Adrenal gland (tissue), 12 donors: ENCODE data around the gene TRAPPC2L. TPM values are rescaled to one million over a fixed set of nuclear protein-coding genes. Genes with fewer than 3 reads are reported as not detected.

Experiments
- DNase-seq, 7 donors: peaks; one replicate each; pipeline ENCODE4 v3.0.0-alpha.2; 2019 to 2020
- H3K27ac ChIP-seq, 5 donors: fragments of 200-600 bp; sonication (generic) in 4 of 5; 1 replicate in 3 of 5; 2 replicates in 2 of 5; pipeline versions ENCODE4 v1.5.1 to v1.8.0; 2016 to 2020; ENCODE audit warnings: mild to moderate bottlenecking in 1 of 5
- H3K27me3 ChIP-seq: fragments of 200-600 bp; 2 replicates; pipeline ENCODE4 v1.8.0; 2021
- H3K36me3 ChIP-seq, 2 donors: fragments of 200-600 bp; replicated peaks in 1 of 2; 1 replicate in 1 of 2; 2 replicates in 1 of 2; pipeline versions ENCODE4 v1.5.1 to v1.8.0; 2018 to 2022
- H3K4me1 ChIP-seq, 2 donors: fragments of 200-600 bp; replicated peaks in 1 of 2; 1 replicate in 1 of 2; 2 replicates in 1 of 2; pipeline versions ENCODE4 v1.5.1 to v1.8.0; 2018 to 2021
- H3K4me3 ChIP-seq, 4 donors: fragments of 200-600 bp; sonication (generic) in 3 of 4; one replicate each; pipeline ENCODE4 v1.5.1; 2016 to 2018
- H3K9me3 ChIP-seq, 3 donors: fragments of 200-600 bp; sonication (generic) in 1 of 3; replicated peaks in 1 of 3; 1 replicate in 2 of 3; 2 replicates in 1 of 3; pipeline versions ENCODE4 v1.5.1 to v1.8.0; 2016 to 2021
- CTCF ChIP-seq, 6 experiments: fragments of 450-650 bp in 4 of 6; fragments of 200-600 bp in 2 of 6; sonication (generic) in 1 of 6; IDR thresholded peaks; 1 replicate in 5 of 6; 2 replicates in 1 of 6; pipeline versions ENCODE4 v1.5.1 to v1.8.0; 2016 to 2021; ENCODE audit warnings: antibody characterized with exemption in 6 of 6, mild to moderate bottlenecking in 2 of 6, moderate library complexity in 1 of 6
- POLR2A ChIP-seq, 2 donors: fragments of 450-650 bp; IDR thresholded peaks; one replicate each; pipeline ENCODE4 v1.6.1; 2017; ENCODE audit warnings: antibody characterized with exemption in 2 of 2, mild to moderate bottlenecking in 2 of 2, moderate library complexity in 1 of 2
- WGBS, 4 donors: extraction: QIAGEN DNeasy Blood & Tissue Kit in 2 of 4; methylation state at CpG; one replicate each; pipeline versions ENCODE4 v1.1.5 to v1.1.7; 2013 to 2017; 5-methylcytosine and 5-hydroxymethylcytosine counted together
- intact Hi-C, 2 donors: fragments of 100-400 bp; cut with DNase I; formaldehyde crosslinking; loops; one replicate each; pipeline versions ENCODE4 v1.14.1 to v1.15.0; 2022 to 2023
- polyA plus RNA-seq, 3 donors: library from polyadenylated mRNA; stranded (reverse); fragments of 200-250 nt in 2 of 3; fragments of 350-450 nt in 1 of 3; fragmentation: Illumina TruSeq in 1 of 3; extraction: RNeasy Lipid Tissue Mini Kit (QIAGEN cat#74804) in 1 of 3; gene quantifications; one replicate each; pipeline ENCODE4 v1.2.3, GENCODE V29; 2013 to 2014
- total RNA-seq, 9 donors: library from RNA; depleted of rRNA in 4 of 9; stranded (reverse); fragments of >200 nt in 4 of 9; fragments of 120-200 nt in 1 of 9; fragmentation: NEBNext Ultra II Directional in 1 of 9; extraction: Animal tissue kit (Norgen Biotek cat#: 25700) in 1 of 9; gene quantifications; one replicate each; pipeline versions ENCODE4 v1.1.0 to v1.2.4, GENCODE V29; 2013 to 2023
- donor health status: healthy with polysubstance abuse.
- donor health status: Bipolar disorder and iron deficiency.
- donor health status: DM: yes; HTN: yes; CAD: no.
- donor health status: DM: no; HTN: no; CAD: no.
- donor health status: DM: no; HTN: no; CAD: no.
- donor health status: DM: yes; HTN: yes; CAD: no.

The TRAPPC2L gene
- total and polyA plus RNA-seq, 12 donors = 56.7 to 279 (median 149) TPM

- Histone ChIP-seq H3K36me3 (peaks cover 0 to 13% of the 10 kb centered on the region in 2 donors), H3K27ac (no peak overlapping the region), H3K27me3 (no peaks in the 10 kb centered on the region), H3K4me3 (no peak overlapping the region), H3K4me1 (no peaks in the 10 kb centered on the region), H3K9me3 (no peaks in the 10 kb centered on the region)
- TF ChIP-seq CTCF (IDR thresholded peaks at IDR 0.05) (no peak), POLR2A (IDR thresholded peaks at IDR 0.05) (no peak)
- 84 to 91% (median 89%) methylated on average over 16 to 24 of the region's 24 CpGs for WGBS, 4 donors
- DNase-seq = no peak
- intact Hi-C loops = no loop called here
These were observed 28.2 kb upstream of the TRAPPC2L start for GRCh38 chr16:88828711-88829110.

- no peaks in the 10 kb centered on the region for H3K4me1 ChIP-seq
- H3K4me3 ChIP-seq = no peak overlapping the region
- H3K27me3 ChIP-seq = no peaks in the 10 kb centered on the region
- H3K36me3 ChIP-seq = peaks cover 0 to 13% of the 10 kb centered on the region in 2 donors
- 54 to 76% (median 73%) methylated on average over 6 to 11 of the region's 11 CpGs for WGBS, 4 donors
- no peaks in the 10 kb centered on the region for H3K9me3 ChIP-seq
- peak overlapping the region in 2 of 5 donors; percentile 20 to 49 for H3K27ac ChIP-seq
- TF ChIP-seq CTCF (IDR thresholded peaks at IDR 0.05) = no peak
- TF ChIP-seq POLR2A (IDR thresholded peaks at IDR 0.05) = no peak
- DNase-seq = no peak
- intact Hi-C loops = no loop called here
These were observed 26.7 kb upstream of the TRAPPC2L start for GRCh38 chr16:88830258-88830657.

- H3K27ac ChIP-seq = peak overlapping the region in 2 of 5 donors; percentile 20 to 49
- intact Hi-C loops = no loop called here
- WGBS, 4 donors = 88 to 95% (median 92%) methylated on average over 13 to 14 of the region's 14 CpGs
- no peaks in the 10 kb centered on the region for H3K9me3 ChIP-seq
- H3K4me1 ChIP-seq = no peaks in the 10 kb centered on the region
- TF ChIP-seq POLR2A (IDR thresholded peaks at IDR 0.05) = no peak
- TF ChIP-seq CTCF (IDR thresholded peaks at IDR 0.05) = no peak
- H3K4me3 ChIP-seq = no peak overlapping the region
- no peak for DNase-seq
- H3K27me3 ChIP-seq = no peaks in the 10 kb centered on the region
- peaks cover 0 to 13% of the 10 kb centered on the region in 2 donors for H3K36me3 ChIP-seq
These were observed 26.1 kb upstream of the TRAPPC2L start for GRCh38 chr16:88830783-88831182.

GRCh38 chr16:88831838-88832237, 25.1 kb upstream of the TRAPPC2L start:
- Histone ChIP-seq H3K36me3 (peaks cover 0 to 9% of the 10 kb centered on the region in 2 donors), H3K27ac (no peak overlapping the region), H3K4me1 (no peaks in the 10 kb centered on the region), H3K27me3 (no peaks in the 10 kb centered on the region), H3K9me3 (no peaks in the 10 kb centered on the region), H3K4me3 (no peak overlapping the region)
- TF ChIP-seq CTCF (IDR thresholded peaks at IDR 0.05) (peak in 2 of 6 experiments; percentile 12 to 30), POLR2A (IDR thresholded peaks at IDR 0.05) (no peak)
- intact Hi-C loops = no loop called here
- 60 to 70% (median 64%) methylated on average over 1 to 13 of the region's 13 CpGs for WGBS, 4 donors
- peak in 2 of 7 donors; percentile 51 to 67 for DNase-seq
